Measurements from ENCODE around the gene POLRMT.

POLRMT gene

GRCh38 chr19:602391-603301 is 30.7 kb downstream of the POLRMT start:
- TF ChIP-seq, protein P1, sequence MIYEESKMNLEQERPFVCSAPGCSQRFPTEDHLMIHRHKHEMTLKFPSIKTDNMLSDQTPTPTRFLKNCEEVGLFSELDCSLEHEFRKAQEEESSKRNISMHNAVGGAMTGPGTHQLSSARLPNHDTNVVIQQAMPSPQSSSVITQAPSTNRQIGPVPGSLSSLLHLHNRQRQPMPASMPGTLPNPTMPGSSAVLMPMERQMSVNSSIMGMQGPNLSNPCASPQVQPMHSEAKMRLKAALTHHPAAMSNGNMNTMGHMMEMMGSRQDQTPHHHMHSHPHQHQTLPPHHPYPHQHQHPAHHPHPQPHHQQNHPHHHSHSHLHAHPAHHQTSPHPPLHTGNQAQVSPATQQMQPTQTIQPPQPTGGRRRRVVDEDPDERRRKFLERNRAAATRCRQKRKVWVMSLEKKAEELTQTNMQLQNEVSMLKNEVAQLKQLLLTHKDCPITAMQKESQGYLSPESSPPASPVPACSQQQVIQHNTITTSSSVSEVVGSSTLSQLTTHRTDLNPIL (CRISPR knock-in tag; IDR thresholded peaks at IDR 0.05; ENCODE audit: low read depth) = no peak
- no peak for TF ChIP-seq ZC3H10 (CRISPR knock-in tag; IDR thresholded peaks at IDR 0.05)
- TF ChIP-seq BACH2 (CRISPR knock-in tag; IDR thresholded peaks at IDR 0.05; ENCODE audit: borderline replicate concordance) = no peak
- no peak for TF ChIP-seq TOX (CRISPR knock-in tag; IDR thresholded peaks at IDR 0.05; ENCODE audit: borderline replicate concordance)
- TF ChIP-seq ZNF8 (CRISPR knock-in tag; IDR thresholded peaks at IDR 0.05) = no peak
- TF ChIP-seq TCF4 (CRISPR knock-in tag; IDR thresholded peaks at IDR 0.05; ENCODE audit: borderline replicate concordance) = no peak
- no peak for TF ChIP-seq ESRRG (CRISPR knock-in tag; IDR thresholded peaks at IDR 0.05)
- no peak for TF ChIP-seq SNAI2 (CRISPR knock-in tag; IDR thresholded peaks at IDR 0.05)
- no peak for TF ChIP-seq GLIS3 (CRISPR knock-in tag; IDR thresholded peaks at IDR 0.05)
- TF ChIP-seq ZFP3 (CRISPR knock-in tag; IDR thresholded peaks at IDR 0.05) = no peak
- no peak for TF ChIP-seq ARNTL (CRISPR knock-in tag; IDR thresholded peaks at IDR 0.05; ENCODE audit: borderline replicate concordance, low read depth)
- TF ChIP-seq, protein P2, sequence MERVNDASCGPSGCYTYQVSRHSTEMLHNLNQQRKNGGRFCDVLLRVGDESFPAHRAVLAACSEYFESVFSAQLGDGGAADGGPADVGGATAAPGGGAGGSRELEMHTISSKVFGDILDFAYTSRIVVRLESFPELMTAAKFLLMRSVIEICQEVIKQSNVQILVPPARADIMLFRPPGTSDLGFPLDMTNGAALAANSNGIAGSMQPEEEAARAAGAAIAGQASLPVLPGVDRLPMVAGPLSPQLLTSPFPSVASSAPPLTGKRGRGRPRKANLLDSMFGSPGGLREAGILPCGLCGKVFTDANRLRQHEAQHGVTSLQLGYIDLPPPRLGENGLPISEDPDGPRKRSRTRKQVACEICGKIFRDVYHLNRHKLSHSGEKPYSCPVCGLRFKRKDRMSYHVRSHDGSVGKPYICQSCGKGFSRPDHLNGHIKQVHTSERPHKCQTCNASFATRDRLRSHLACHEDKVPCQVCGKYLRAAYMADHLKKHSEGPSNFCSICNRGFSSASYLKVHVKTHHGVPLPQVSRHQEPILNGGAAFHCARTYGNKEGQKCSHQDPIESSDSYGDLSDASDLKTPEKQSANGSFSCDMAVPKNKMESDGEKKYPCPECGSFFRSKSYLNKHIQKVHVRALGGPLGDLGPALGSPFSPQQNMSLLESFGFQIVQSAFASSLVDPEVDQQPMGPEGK (CRISPR knock-in tag; IDR thresholded peaks at IDR 0.05; ENCODE audit: borderline replicate concordance) = no peak
- no peak for TF ChIP-seq ZNF70 (CRISPR knock-in tag; IDR thresholded peaks at IDR 0.05)
- TF ChIP-seq PPARA (CRISPR knock-in tag; IDR thresholded peaks at IDR 0.05; ENCODE audit: borderline replicate concordance) = no peak
- TF ChIP-seq CSRNP3 (CRISPR knock-in tag; IDR thresholded peaks at IDR 0.05) = no peak
- TF ChIP-seq ZNF565 (CRISPR knock-in tag; conservative IDR thresholded peaks at IDR 0.05; ENCODE audit: low read depth) = no peak
- ATAC-seq = no peak

DNA sequence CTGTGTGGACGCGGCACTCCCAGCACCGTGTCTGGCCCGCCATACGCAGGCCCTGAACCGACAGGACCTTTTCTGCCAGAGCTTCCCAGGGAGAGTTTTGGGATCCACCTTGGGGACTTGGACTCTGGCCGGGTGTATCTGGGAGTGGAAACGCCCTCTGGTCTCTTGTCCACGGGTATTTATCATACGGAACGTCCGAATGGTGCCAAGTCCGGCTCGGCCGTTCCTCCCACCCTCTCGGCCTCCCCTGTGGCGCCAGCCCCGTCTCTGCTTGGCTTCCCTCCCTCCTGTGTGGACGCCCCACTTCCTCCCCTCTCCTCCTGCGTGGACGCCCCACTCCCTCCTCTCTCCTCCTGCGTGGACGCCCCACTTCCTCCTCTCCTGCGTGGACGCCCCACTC is 31.5 kb downstream of the POLRMT start:
- TF ChIP-seq TOX (CRISPR knock-in tag; IDR thresholded peaks at IDR 0.05; ENCODE audit: borderline replicate concordance) = no peak
- no peak for TF ChIP-seq CSRNP3 (CRISPR knock-in tag; IDR thresholded peaks at IDR 0.05)
- TF ChIP-seq ZNF70 (CRISPR knock-in tag; IDR thresholded peaks at IDR 0.05) = no peak
- no peak for TF ChIP-seq GLIS3 (CRISPR knock-in tag; IDR thresholded peaks at IDR 0.05)
- TF ChIP-seq, protein P2 (CRISPR knock-in tag; IDR thresholded peaks at IDR 0.05; ENCODE audit: borderline replicate concordance) = no peak
- TF ChIP-seq ZFP3 (CRISPR knock-in tag; IDR thresholded peaks at IDR 0.05) = no peak
- no peak for TF ChIP-seq RARB (CRISPR knock-in tag; IDR thresholded peaks at IDR 0.05)
- no peak for TF ChIP-seq ZC3H10 (CRISPR knock-in tag; IDR thresholded peaks at IDR 0.05)
- TF ChIP-seq PPARA (CRISPR knock-in tag; IDR thresholded peaks at IDR 0.05; ENCODE audit: borderline replicate concordance) = no peak
- TF ChIP-seq ESRRG (CRISPR knock-in tag; IDR thresholded peaks at IDR 0.05) = no peak
- no peak for TF ChIP-seq BACH2 (CRISPR knock-in tag; IDR thresholded peaks at IDR 0.05; ENCODE audit: borderline replicate concordance)
- TF ChIP-seq, protein P3, sequence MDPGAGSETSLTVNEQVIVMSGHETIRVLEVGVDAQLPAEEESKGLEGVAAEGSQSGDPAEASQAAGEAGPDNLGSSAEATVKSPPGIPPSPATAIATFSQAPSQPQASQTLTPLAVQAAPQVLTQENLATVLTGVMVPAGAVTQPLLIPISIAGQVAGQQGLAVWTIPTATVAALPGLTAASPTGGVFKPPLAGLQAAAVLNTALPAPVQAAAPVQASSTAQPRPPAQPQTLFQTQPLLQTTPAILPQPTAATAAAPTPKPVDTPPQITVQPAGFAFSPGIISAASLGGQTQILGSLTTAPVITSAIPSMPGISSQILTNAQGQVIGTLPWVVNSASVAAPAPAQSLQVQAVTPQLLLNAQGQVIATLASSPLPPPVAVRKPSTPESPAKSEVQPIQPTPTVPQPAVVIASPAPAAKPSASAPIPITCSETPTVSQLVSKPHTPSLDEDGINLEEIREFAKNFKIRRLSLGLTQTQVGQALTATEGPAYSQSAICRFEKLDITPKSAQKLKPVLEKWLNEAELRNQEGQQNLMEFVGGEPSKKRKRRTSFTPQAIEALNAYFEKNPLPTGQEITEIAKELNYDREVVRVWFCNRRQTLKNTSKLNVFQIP (CRISPR knock-in tag; IDR thresholded peaks at IDR 0.05; ENCODE audit: borderline replicate concordance, low read depth) = no peak
- TF ChIP-seq ARNTL (CRISPR knock-in tag; IDR thresholded peaks at IDR 0.05; ENCODE audit: borderline replicate concordance, low read depth) = no peak
- no peak for ATAC-seq

Measured in SK-N-SH treated with all-trans-retinoic acid at 6 μM for 48 hours (cell line).